ENCODE data around the gene SHBG. TPM values are rescaled to one million over a fixed set of nuclear protein-coding genes. Genes with fewer than 3 reads are reported as not detected.

Gene SHBG
- total and polyA plus RNA-seq, 2 of the 8 experiments (the other 6 are each of a cell fraction or from before 2014, with no cell fraction given), result 1.1 to 1.2 TPM

- Histone ChIP-seq H2BK5ac (ENCODE audit: low read depth, low read length) (no peak overlapping the region), H3K4me1 (replicated peaks in 1 of 4; ENCODE audit: control insufficient read depth in 3 of 4, insufficient read depth in 4 of 4, low read length in 3 of 4) (peaks cover 2 to 10% (median 4%) of the 10 kb centered on the region in 4 experiments; a peak in 5 of 7 replicates), H3K4ac (replicated peaks; ENCODE audit: insufficient read length, low read depth, low read length) (no peak overlapping the region), H3K79me1 (ENCODE audit: low read depth, low read length) (peaks cover 2% of the 10 kb centered on the region; the same call in 1 of the 2 replicates), H4K20me1 (replicated peaks in 1 of 2; ENCODE audit: control insufficient read depth in 1 of 2, insufficient read depth in 2 of 2, low read length in 2 of 2) (no peaks in the 10 kb centered on the region), H3K23ac (ENCODE audit: insufficient read length) (no peak overlapping the region), H3K9me3 (ENCODE audit: insufficient read depth in 2 of 2, low read depth in 1 of 2, low read length in 1 of 2) (no peaks in the 10 kb centered on the region), H3K14ac (ENCODE audit: insufficient read length) (no peak overlapping the region), H2BK20ac (ENCODE audit: low read length) (no peak overlapping the region), H3K9ac (replicated peaks in 1 of 4; ENCODE audit: extremely low read depth in 1 of 4, low read depth in 3 of 4, low read length in 3 of 4) (peak overlapping the region in 3 of 4 experiments; percentile 64 to 79 (median 77); a peak in 5 of 7 replicates), H3K27me3 (replicated peaks in 1 of 4; ENCODE audit: control insufficient read depth in 3 of 4, extremely low read depth in 1 of 4, insufficient read depth in 3 of 4, low read length in 3 of 4) (no peaks in the 10 kb centered on the region), H2AFZ (ENCODE audit: low read length) (no peak overlapping the region), H3K36me3 (ENCODE audit: control insufficient read depth in 2 of 4, insufficient read depth in 4 of 4, low read length in 3 of 4) (peaks cover 0 to 4% (median 0%) of the 10 kb centered on the region in 4 experiments; a peak in 1 of 8 replicates), H3K4me2 (ENCODE audit: insufficient read depth in 1 of 2, low read depth in 2 of 2, low read length in 2 of 2) (peak overlapping the region; percentile 72 to 77), H3K79me2 (ENCODE audit: control insufficient read depth in 1 of 2, insufficient read depth in 2 of 2, low read length in 2 of 2) (peaks cover 0 to 3% of the 10 kb centered on the region in 2 experiments; a peak in 1 of 4 replicates), H2BK15ac (ENCODE audit: low read length) (peak overlapping the region; percentile 61; the same call in 1 of the 2 replicates), H4K5ac (ENCODE audit: insufficient read length, low read depth, low read length) (no peak overlapping the region), H3K27ac (ENCODE audit: low read depth, low read length) (peak overlapping the region; percentile 16; the same call in 1 of the 2 replicates), H3K56ac (replicated peaks; ENCODE audit: insufficient read length, low read depth, low read length) (peak overlapping the region; percentile 62), H3K18ac (ENCODE audit: extremely low read depth, low read length) (peak overlapping the region; percentile 87), H4K91ac (replicated peaks; ENCODE audit: insufficient read length, low read length) (no peak overlapping the region), H3K4me3 (ENCODE audit: extremely low read depth in 1 of 4, insufficient read depth in 2 of 4, low read depth in 3 of 4, low read length in 4 of 4) (peak overlapping the region; percentile 72 to 98 (median 76)), H2BK12ac (ENCODE audit: low read depth, low read length) (no peak overlapping the region), H2BK120ac (replicated peaks; ENCODE audit: low read depth, low read length) (no peak overlapping the region), H2AK5ac (ENCODE audit: low read depth, low read length) (no peak overlapping the region), H3K23me2 (ENCODE audit: low read depth, low read length) (peaks cover 8% of the 10 kb centered on the region), H4K8ac (ENCODE audit: extremely low read depth, insufficient read depth, low read length) (no peak overlapping the region; the same call in 1 of the 2 replicates)
- DNase-seq (ENCODE audit: low read depth in 1 of 2, low spot score in 2 of 2) (no peak), FAIRE-seq (no peak)
- ChIA-PET CTCF (ENCODE audit: partially characterized antibody) (interaction anchor here (0.9 to 3.7 kb wide), 13 partner anchors 9 to 85 kb away, joined by 3 to 23 read pairs (median 5); partner anchors contain the start of genes EFNB3, FXR2, TP53 and WRAP53), POLR2A (ENCODE audit: partially characterized antibody) (interaction anchor here (1.2 to 79.4 kb wide), 10 partner anchors 10 to 104 kb away, joined by 3 to 2272 read pairs (median 13); partner anchors contain the start of genes ATP1B2, EFNB3, FXR2 and MPDU1)
- no peak for TF ChIP-seq SAP30 (IDR thresholded peaks at IDR 0.05; ENCODE audit: insufficient read depth, insufficient replicate concordance, low read length)
- TF ChIP-seq RXRA (IDR thresholded peaks at IDR 0.05; ENCODE audit: insufficient read depth, low read depth, low read length), result no peak
- no peak for TF ChIP-seq USF2 (IDR thresholded peaks at IDR 0.05; ENCODE audit: low read length)
- WGBS, 2 experiments (ENCODE audit: extremely low coverage in 1 of 2, insufficient coverage in 1 of 2, insufficient read length in 1 of 2, insufficient replicate concordance in 2 of 2, low coverage in 1 of 2, low lambda C conversion rate in 2 of 2, missing lambda C conversion rate in 1 of 2), result 26% methylated on average over 6 of the region's 6 CpGs; no CpG with 5 or more reads in 1 of the 2 experiments
These were observed 3.0 kb upstream of the SHBG start for GRCh38 chr17:7626956-7627249.
